Thoracic aorta (tissue), 2 donors: ENCODE data around the gene TARBP1. TPM values are rescaled to one million over a fixed set of nuclear protein-coding genes. Genes with fewer than 3 reads are reported as not detected.

Source experiments
- ATAC-seq: fragments of 150-250 bp; one replicate; pipeline ENCODE4 v1.8.0; 2017; ENCODE audit warnings: low read depth; ENCODE audit not compliant: insufficient number of reproducible peaks, low FRiP score
- DNase-seq: peaks from one replicate; pipeline ENCODE4 v3.0.0-alpha.2; 2020; ENCODE audit warnings: low spot score
- H3K27ac ChIP-seq, 2 donors: fragments of 200-600 bp; sonication (generic); 1 replicate in 1 of 2; 2 replicates in 1 of 2; pipeline ENCODE4 v1.5.1; 2016; ENCODE audit warnings: mild to moderate bottlenecking in 2 of 2, moderate library complexity in 2 of 2
- H3K27me3 ChIP-seq: fragments of 200-600 bp; sonication (generic); replicated peaks from 2 replicates; pipeline ENCODE4 v1.6.0; 2016; ENCODE audit warnings: mild to moderate bottlenecking; ENCODE audit not compliant: insufficient read depth
- H3K36me3 ChIP-seq: fragments of 200-600 bp; sonication (generic); one replicate; pipeline ENCODE4 v1.5.1; 2016
- H3K4me1 ChIP-seq, 2 donors: fragments of 200-600 bp; sonication (generic); 1 replicate in 1 of 2; 2 replicates in 1 of 2; pipeline versions ENCODE4 v1.5.1 to v1.6.0; 2016; ENCODE audit warnings: low read depth in 2 of 2, mild to moderate bottlenecking in 1 of 2; ENCODE audit not compliant: control insufficient read depth in 1 of 2
- H3K4me3 ChIP-seq: fragments of 200-600 bp; sonication (generic); 2 replicates; pipeline ENCODE4 v1.5.1; 2016; ENCODE audit warnings: mild to moderate bottlenecking
- H3K9me3 ChIP-seq: fragments of 200-600 bp; sonication (generic); 2 replicates; pipeline ENCODE4 v1.5.1; 2016
- total RNA-seq, 2 donors: library from RNA; depleted of rRNA; stranded (reverse); fragments of >200 nt; gene quantifications; one replicate each; pipeline versions ENCODE4 v1.1.0 to v1.2.3, GENCODE V29; 2016
- TF ChIP-seq, protein P1 (sequence below): fragments of 200-600 bp; sonication (generic); IDR thresholded peaks from one replicate; pipeline ENCODE4 v1.5.1; 2019; ENCODE audit warnings: antibody characterized with exemption

Gene TARBP1
- total RNA-seq, 2 donors from 2014 or later = 11.5 to 13.5 TPM

DNA sequence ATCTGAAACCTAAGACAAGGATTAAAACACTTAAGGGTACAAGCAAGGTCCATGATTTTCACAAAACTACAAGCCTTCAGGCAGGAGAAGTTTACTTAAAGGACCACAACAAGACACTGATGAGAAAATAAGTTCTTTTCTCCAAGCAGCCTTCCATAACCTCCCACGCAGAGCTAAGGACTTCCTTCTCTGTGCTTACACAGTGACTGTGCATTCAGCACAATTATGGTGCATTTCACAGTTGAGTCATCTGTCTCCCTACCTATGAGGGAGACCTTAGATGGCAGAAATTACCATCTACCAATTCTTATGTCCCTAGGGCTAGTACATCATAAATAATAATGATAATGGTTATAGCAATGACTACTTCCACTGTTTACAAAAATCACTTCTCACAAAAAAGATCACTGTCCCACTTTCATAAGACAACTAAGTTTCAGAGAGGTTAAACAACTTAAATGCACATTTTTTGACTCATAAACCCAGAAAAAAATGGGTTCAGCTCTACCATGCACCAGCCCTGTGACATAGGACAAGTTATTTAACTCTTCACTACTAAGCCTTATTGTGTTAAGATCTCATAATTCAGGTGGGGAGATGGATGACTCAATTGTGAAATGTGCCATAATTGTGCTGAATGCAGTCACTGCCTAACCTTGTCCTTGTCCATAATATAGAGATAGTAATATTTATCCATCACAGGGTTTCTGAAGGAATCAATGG, 45.3 kb downstream of the TARBP1 start:
- H3K9me3 ChIP-seq = no peaks in the 10 kb centered on the region
- H3K27me3 ChIP-seq = no peaks in the 10 kb centered on the region
- DNase-seq (no peak), ATAC-seq (no peak)
- no peaks in the 10 kb centered on the region for H3K4me1 ChIP-seq
- H3K4me3 ChIP-seq = no peak overlapping the region
- TF ChIP-seq, protein P1, sequence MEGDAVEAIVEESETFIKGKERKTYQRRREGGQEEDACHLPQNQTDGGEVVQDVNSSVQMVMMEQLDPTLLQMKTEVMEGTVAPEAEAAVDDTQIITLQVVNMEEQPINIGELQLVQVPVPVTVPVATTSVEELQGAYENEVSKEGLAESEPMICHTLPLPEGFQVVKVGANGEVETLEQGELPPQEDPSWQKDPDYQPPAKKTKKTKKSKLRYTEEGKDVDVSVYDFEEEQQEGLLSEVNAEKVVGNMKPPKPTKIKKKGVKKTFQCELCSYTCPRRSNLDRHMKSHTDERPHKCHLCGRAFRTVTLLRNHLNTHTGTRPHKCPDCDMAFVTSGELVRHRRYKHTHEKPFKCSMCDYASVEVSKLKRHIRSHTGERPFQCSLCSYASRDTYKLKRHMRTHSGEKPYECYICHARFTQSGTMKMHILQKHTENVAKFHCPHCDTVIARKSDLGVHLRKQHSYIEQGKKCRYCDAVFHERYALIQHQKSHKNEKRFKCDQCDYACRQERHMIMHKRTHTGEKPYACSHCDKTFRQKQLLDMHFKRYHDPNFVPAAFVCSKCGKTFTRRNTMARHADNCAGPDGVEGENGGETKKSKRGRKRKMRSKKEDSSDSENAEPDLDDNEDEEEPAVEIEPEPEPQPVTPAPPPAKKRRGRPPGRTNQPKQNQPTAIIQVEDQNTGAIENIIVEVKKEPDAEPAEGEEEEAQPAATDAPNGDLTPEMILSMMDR = no peak
- H3K27ac ChIP-seq = no peak overlapping the region
- no peaks in the 10 kb centered on the region for H3K36me3 ChIP-seq

GRCh38 chr1:234431255-234431654, 47.7 kb downstream of the TARBP1 start:
- no peak for DNase-seq
- H3K9me3 ChIP-seq = no peaks in the 10 kb centered on the region
- no peak for ATAC-seq
- no peaks in the 10 kb centered on the region for H3K36me3 ChIP-seq
- H3K4me3 ChIP-seq = no peak overlapping the region
- TF ChIP-seq, protein P1 = no peak
- H3K27ac ChIP-seq = no peak overlapping the region
- H3K27me3 ChIP-seq = no peaks in the 10 kb centered on the region
- H3K4me1 ChIP-seq = no peaks in the 10 kb centered on the region

DNA sequence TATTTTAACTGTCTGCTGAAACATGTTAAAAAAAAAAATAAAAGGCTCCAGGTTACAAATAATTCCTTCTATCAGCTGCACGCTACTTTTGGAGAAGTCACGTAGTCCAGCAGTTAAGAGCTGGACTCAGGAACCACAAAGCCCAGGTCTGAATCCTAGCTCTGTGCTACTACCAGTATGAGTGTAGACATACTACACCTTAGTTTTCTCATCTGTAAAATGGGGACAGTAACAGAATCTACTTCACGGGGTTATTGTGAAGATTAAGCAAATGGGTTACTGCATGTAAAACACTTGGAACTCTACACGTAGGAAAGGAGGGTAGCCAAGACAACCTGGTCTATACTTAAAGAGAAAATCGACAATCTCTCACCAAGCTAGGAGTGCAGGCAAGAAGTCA, 48.3 kb downstream of the TARBP1 start:
- DNase-seq (no peak), ATAC-seq (no peak)
- H3K9me3 ChIP-seq = no peaks in the 10 kb centered on the region
- TF ChIP-seq, protein P1 = no peak
- no peak overlapping the region for H3K27ac ChIP-seq
- H3K27me3 ChIP-seq = no peaks in the 10 kb centered on the region
- H3K4me1 ChIP-seq = no peaks in the 10 kb centered on the region
- no peak overlapping the region for H3K4me3 ChIP-seq
- H3K36me3 ChIP-seq = no peaks in the 10 kb centered on the region

- H3K36me3 ChIP-seq = no peaks in the 10 kb centered on the region
These were observed 49.6 kb downstream of the TARBP1 start for GRCh38 chr1:234429434-234429806.

DNA sequence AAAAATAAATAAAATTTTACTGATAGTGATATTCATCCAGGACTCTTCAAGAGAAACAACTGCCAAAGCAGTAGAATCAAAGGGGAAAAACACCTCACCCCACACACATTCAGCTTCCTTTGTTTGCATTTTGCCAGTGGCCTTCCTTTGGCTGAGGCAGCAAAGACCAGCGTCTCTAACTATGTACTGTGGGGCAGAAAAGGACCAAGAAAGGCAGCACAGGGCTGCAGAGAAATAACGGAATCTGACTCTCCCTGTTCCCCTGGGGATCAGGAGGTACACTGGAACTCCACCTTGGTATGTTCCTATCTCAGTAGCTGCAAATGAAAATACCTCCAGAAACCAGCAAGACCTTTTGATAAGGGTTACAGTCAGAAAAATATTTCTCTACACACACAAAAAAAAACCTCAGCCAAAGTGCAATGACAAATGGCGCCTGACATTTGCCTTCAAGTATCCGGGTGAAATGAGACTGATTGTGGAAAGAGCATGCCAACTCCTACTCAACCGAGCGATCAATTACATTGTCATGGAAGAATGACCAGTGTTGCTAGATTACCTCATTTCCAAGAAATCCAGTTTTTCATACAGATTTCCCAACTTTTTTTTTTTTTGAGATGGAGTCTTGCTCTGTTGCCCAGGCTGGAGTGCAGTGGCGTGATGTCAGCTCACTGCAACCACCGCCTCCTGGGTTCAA, 50.9 kb downstream of the TARBP1 start:
- TF ChIP-seq, protein P1 = no peak
- H3K4me3 ChIP-seq = no peak overlapping the region
- DNase-seq (no peak), ATAC-seq (no peak)
- no peak overlapping the region for H3K27ac ChIP-seq
- no peaks in the 10 kb centered on the region for H3K4me1 ChIP-seq
- H3K27me3 ChIP-seq = no peaks in the 10 kb centered on the region
- no peaks in the 10 kb centered on the region for H3K9me3 ChIP-seq
- no peaks in the 10 kb centered on the region for H3K36me3 ChIP-seq

More at GRCh38 chr1:234429434-234429806, 49.6 kb downstream of the TARBP1 start:
- TF ChIP-seq, protein P1 = no peak
- no peak overlapping the region for H3K27ac ChIP-seq
- ATAC-seq (no peak), DNase-seq (no peak)
- H3K9me3 ChIP-seq = no peaks in the 10 kb centered on the region
- no peak overlapping the region for H3K4me3 ChIP-seq
- H3K4me1 ChIP-seq = no peaks in the 10 kb centered on the region
- no peaks in the 10 kb centered on the region for H3K27me3 ChIP-seq
